ACC112 (cell line): ENCODE results near the gene NBPF1.
A peak's percentile ranks its signal among the peaks of the same experiment; 100 is the strongest.
"Not testable (repeated sequence)": the region's sequence is repeated elsewhere in the genome, so short reads cannot be mapped to it uniquely, and the experiment has no call there.

Experiments
- H2AFZ ChIP-seq: fragments of 200-600 bp; sonication (generic); one replicate; pipeline ENCODE4 v1.6.0; 2017; ENCODE audit warnings: antibody characterized with exemption, low read length; ENCODE audit not compliant: unreplicated experiment
- H3K27ac ChIP-seq: fragments of 200-600 bp; sonication (generic); 2 replicates; pipeline ENCODE4 v1.5.1; 2014; ENCODE audit warnings: low read depth, mild to moderate bottlenecking, antibody characterized with exemption, low read length, moderate library complexity
- H3K27me3 ChIP-seq: fragments of 200-600 bp; sonication (generic); 2 replicates; pipeline ENCODE4 v1.6.1; 2014; ENCODE audit warnings: mild to moderate bottlenecking, antibody characterized with exemption, low read length, moderate library complexity, mixed read lengths; ENCODE audit not compliant: insufficient read depth
- H3K36me3 ChIP-seq: fragments of 200-600 bp; sonication (generic); 2 replicates; pipeline ENCODE4 v1.6.1; 2016; ENCODE audit warnings: mild to moderate bottlenecking, antibody characterized with exemption, low read length, moderate library complexity, mixed read lengths; ENCODE audit not compliant: insufficient read depth
- H3K4me1 ChIP-seq: fragments of 200-600 bp; sonication (generic); one replicate; pipeline ENCODE4 v1.6.1; 2016; ENCODE audit warnings: low read length, mixed read lengths; ENCODE audit not compliant: insufficient read depth, unreplicated experiment, control insufficient read depth
- H3K4me3 ChIP-seq: fragments of 200-600 bp; sonication (generic); 2 replicates; pipeline ENCODE4 v1.5.1; 2014; ENCODE audit warnings: mild to moderate bottlenecking, low read depth, low read length
- H3K79me2 ChIP-seq: fragments of 200-600 bp; sonication (generic); one replicate; pipeline ENCODE4 v1.6.0; 2016; ENCODE audit warnings: low read length; ENCODE audit not compliant: control insufficient read depth, unreplicated experiment, insufficient read depth

NBPF1 gene

GRCh38 chr1:16646716-16647115 is 33.4 kb upstream of the NBPF1 start:
- H2AFZ ChIP-seq, H3K4me3 ChIP-seq: not testable (repeated sequence)

GRCh38 chr1:16646061-16646664 is 32.8 kb upstream of the NBPF1 start:
- H2AFZ ChIP-seq, H3K4me3 ChIP-seq, H3K27ac ChIP-seq, H3K36me3 ChIP-seq, H3K27me3 ChIP-seq: not testable (repeated sequence)
- H3K79me2 ChIP-seq: peaks cover 17% of the 10 kb centered on the region
- peaks cover 15% of the 10 kb centered on the region for H3K4me1 ChIP-seq

More at GRCh38 chr1:16646716-16647115, 33.4 kb upstream of the NBPF1 start:
- Histone ChIP-seq H3K4me1 (peaks cover 15% of the 10 kb centered on the region), H3K79me2 (peaks cover 17% of the 10 kb centered on the region)
- H3K27me3 ChIP-seq, H3K27ac ChIP-seq, H3K36me3 ChIP-seq: not testable (repeated sequence)

- Histone ChIP-seq H3K79me2 (peaks cover 17% of the 10 kb centered on the region), H3K4me3 (peak overlapping the region; percentile 82), H2AFZ (peak overlapping the region; percentile 90), H3K4me1 (peaks cover 15% of the 10 kb centered on the region)
- not testable (repeated sequence) for H3K36me3 ChIP-seq, H3K27ac ChIP-seq, H3K27me3 ChIP-seq
These were observed 32.1 kb upstream of the NBPF1 start for GRCh38 chr1:16645271-16646060.

- H3K27ac ChIP-seq, H3K36me3 ChIP-seq, H3K27me3 ChIP-seq: not testable (repeated sequence)
- Histone ChIP-seq H2AFZ (peak overlapping the region; percentile 90), H3K4me1 (peaks cover 15% of the 10 kb centered on the region), H3K4me3 (peak overlapping the region; percentile 82), H3K79me2 (peaks cover 18% of the 10 kb centered on the region)
These were observed 31.3 kb upstream of the NBPF1 start for GRCh38 chr1:16644482-16645270.

GRCh38 chr1:16644193-16644481 is 30.8 kb upstream of the NBPF1 start:
- Histone ChIP-seq H3K4me1 (peaks cover 15% of the 10 kb centered on the region), H2AFZ (peak overlapping the region; percentile 90), H3K27me3 (no peaks in the 10 kb centered on the region; the same call in 1 of the 2 replicates), H3K4me3 (peak overlapping the region; percentile 82), H3K79me2 (peaks cover 23% of the 10 kb centered on the region), H3K27ac (no peak overlapping the region), H3K36me3 (no peaks in the 10 kb centered on the region)

GRCh38 chr1:16643476-16644192 is 30.3 kb upstream of the NBPF1 start:
- H3K27me3 ChIP-seq, H3K27ac ChIP-seq, H3K36me3 ChIP-seq: not testable (repeated sequence)
- Histone ChIP-seq H3K79me2 (peaks cover 23% of the 10 kb centered on the region), H3K4me1 (peaks cover 15% of the 10 kb centered on the region), H3K4me3 (peak overlapping the region; percentile 82), H2AFZ (peak overlapping the region; percentile 90)

- not testable (repeated sequence) for H3K27me3 ChIP-seq, H3K27ac ChIP-seq, H3K36me3 ChIP-seq, H2AFZ ChIP-seq
- peak overlapping the region; percentile 82 for H3K4me3 ChIP-seq
- peaks cover 15% of the 10 kb centered on the region for H3K4me1 ChIP-seq
- H3K79me2 ChIP-seq: peaks cover 23% of the 10 kb centered on the region
These were observed 29.6 kb upstream of the NBPF1 start for GRCh38 chr1:16643001-16643411.

GRCh38 chr1:16642025-16642966 is 28.9 kb upstream of the NBPF1 start:
- H3K79me2 ChIP-seq: peaks cover 23% of the 10 kb centered on the region
- H2AFZ ChIP-seq, H3K27ac ChIP-seq, H3K4me3 ChIP-seq, H3K36me3 ChIP-seq, H3K27me3 ChIP-seq: not testable (repeated sequence)
- peaks cover 15% of the 10 kb centered on the region for H3K4me1 ChIP-seq

- peaks cover 23% of the 10 kb centered on the region for H3K79me2 ChIP-seq
- not testable (repeated sequence) for H3K4me3 ChIP-seq, H3K27me3 ChIP-seq, H2AFZ ChIP-seq, H3K36me3 ChIP-seq, H3K27ac ChIP-seq
- H3K4me1 ChIP-seq: peaks cover 15% of the 10 kb centered on the region
These were observed 28.0 kb upstream of the NBPF1 start for GRCh38 chr1:16641159-16641975.
